GM03348 (cell line): ENCODE data around the gene MXRA5.
A peak's percentile ranks its signal among the peaks of the same experiment; 100 is the strongest.
"Not testable (repeated sequence)": the region's sequence is repeated elsewhere in the genome, so short reads cannot be mapped to it uniquely, and the experiment has no call there.

Source experiments
- DNase-seq: peaks from one replicate; pipeline ENCODE4 v3.0.0; 2012; ENCODE audit warnings: low spot score

MXRA5 gene, protein sequence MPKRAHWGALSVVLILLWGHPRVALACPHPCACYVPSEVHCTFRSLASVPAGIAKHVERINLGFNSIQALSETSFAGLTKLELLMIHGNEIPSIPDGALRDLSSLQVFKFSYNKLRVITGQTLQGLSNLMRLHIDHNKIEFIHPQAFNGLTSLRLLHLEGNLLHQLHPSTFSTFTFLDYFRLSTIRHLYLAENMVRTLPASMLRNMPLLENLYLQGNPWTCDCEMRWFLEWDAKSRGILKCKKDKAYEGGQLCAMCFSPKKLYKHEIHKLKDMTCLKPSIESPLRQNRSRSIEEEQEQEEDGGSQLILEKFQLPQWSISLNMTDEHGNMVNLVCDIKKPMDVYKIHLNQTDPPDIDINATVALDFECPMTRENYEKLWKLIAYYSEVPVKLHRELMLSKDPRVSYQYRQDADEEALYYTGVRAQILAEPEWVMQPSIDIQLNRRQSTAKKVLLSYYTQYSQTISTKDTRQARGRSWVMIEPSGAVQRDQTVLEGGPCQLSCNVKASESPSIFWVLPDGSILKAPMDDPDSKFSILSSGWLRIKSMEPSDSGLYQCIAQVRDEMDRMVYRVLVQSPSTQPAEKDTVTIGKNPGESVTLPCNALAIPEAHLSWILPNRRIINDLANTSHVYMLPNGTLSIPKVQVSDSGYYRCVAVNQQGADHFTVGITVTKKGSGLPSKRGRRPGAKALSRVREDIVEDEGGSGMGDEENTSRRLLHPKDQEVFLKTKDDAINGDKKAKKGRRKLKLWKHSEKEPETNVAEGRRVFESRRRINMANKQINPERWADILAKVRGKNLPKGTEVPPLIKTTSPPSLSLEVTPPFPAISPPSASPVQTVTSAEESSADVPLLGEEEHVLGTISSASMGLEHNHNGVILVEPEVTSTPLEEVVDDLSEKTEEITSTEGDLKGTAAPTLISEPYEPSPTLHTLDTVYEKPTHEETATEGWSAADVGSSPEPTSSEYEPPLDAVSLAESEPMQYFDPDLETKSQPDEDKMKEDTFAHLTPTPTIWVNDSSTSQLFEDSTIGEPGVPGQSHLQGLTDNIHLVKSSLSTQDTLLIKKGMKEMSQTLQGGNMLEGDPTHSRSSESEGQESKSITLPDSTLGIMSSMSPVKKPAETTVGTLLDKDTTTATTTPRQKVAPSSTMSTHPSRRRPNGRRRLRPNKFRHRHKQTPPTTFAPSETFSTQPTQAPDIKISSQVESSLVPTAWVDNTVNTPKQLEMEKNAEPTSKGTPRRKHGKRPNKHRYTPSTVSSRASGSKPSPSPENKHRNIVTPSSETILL (N-terminal part only)

DNA sequence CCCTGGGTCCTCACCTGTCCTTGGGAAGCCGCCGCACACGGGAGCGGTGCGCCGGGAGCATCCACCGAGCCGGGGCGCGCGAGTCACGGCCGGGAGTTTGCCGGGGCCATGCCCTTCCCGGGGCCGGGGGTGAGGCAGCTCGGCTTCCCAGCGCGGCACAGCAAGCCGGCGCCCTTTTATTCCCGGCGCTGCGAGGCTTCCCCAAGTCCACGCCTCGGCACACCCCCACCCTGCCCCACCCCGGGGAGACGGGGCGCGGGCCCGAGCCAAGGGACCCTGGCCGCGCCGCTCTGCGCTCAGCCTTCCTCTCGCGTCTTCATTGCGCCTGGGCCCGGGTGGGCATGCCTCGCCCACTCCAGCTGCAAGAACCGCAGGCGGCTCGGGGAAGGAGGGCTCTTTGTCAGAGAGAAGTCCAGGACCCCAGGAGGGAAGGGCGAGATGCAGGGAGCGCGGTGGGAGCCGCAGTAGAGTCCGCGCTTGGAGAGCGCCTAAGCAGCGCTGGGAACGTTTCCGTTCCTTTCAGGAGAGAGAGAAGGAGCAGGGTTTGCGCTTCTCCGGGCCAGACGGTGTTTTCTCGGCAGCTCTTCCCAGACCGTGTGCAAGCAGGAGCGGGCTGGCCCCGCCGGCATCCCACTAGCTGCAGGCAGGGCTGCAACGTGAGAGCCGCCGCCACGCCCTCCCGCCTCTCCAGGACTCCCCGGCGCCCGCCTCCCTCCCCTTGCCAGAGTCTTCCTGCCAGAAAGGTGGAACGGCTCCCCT is at the start of gene MXRA5:
MXRA5 (minus strand) TSS at position 152 of the 759 bp plus-strand sequence. CDS start 2,819 bp downstream, outside the sequence.
- peak; percentile 39 for DNase-seq

DNA sequence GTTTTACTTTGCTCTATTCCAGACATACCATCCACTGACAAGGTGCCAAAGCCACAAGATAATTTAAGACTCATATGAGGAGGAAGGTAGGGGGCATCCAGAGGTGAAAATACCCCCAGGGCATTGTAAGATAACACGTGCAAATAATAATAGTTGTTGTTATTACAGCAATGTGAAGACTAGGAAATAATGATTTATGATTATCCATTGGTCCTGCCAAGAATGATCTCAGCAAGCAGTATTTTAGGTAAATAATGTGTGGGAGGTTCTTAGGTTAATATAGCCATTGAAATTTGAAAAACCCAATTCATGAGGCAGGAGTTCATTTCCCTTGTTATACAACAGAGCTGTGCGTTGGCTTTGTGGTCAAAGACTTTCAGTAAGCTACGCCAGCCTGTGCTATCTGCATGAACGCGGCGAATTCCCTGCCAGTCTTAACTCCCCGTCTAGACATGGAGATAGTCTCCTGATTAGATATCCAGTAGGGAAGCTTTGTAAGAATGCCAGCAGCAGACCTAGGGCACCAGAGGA is 47.2 kb upstream of the MXRA5 start:
- DNase-seq: peak; percentile 5

DNA sequence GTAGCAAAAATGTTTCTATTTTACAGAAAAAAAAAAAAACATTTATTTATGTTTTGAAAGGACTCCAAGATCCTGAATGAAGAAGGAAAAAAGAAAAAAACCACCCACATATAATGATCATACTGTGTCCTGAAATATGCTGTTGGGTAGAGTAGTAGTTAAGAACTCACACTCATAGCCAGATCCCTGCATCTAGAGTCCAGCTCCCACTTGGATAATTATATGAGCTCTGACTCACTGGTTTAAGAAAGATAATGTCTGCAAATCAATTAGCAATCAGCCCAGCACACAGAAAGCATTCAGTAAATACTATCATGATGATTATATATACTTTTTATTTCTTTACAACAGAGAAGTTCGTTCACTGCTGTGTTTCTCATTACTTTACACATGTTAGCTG is 46.7 kb upstream of the MXRA5 start:
- DNase-seq: peak; percentile 9

DNA sequence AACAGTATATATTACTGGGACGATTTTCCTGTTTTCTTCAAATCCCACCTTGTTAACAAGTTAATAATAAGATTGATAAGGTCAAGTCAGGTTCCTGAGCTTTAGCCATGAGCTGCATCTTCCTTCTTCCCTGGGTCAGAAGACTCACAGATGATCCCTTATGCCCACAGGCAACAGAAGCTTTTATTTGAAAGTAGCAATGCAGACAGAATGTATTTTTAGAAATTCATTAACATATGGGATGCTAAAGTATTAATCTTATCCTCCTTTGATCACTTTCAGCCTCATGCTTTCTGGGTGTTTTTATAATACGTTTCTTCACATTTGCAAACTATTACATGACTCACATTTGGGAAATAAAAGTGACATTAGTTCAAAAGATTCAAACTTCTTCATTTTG is 42.0 kb upstream of the MXRA5 start:
- no peak for DNase-seq

DNA sequence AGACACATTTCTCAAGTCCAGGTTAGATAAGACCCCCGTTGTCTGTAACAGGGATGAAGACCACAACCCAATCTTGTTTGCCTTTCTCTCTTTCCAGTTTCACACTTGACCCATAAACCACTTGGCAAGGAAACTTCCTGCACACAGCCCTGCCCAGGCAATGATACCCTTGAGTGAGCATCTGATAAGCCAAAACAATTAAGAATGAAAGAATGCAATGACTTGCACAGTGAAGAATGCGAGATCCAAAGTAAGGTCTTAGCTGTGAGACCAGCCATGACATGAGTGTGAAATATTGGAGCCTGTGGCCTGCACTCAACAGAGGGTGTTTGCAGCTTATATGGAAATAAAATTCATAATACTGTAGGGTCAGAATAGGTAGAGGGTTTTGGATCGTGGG is 37.9 kb upstream of the MXRA5 start:
- DNase-seq: peak; percentile 11

DNA sequence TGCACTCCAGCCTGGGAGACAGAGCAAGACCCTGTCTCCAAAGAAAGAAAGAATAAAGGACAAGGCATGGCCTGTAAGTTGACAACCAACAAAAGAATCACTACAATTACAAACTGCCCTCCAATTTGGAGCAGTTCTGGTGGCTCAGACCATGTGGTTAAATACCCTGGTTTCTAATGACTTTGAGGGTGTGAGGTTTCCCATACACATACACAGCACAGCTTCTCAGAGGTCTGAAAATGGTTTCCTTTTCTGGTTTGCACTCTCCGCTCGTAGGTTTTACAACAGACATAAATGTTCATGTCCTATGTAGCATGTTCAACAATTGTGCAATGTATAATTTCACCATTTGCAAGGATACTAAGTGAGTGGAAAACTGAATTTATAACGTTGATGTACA is 34.2 kb upstream of the MXRA5 start:
- DNase-seq: no peak

DNA sequence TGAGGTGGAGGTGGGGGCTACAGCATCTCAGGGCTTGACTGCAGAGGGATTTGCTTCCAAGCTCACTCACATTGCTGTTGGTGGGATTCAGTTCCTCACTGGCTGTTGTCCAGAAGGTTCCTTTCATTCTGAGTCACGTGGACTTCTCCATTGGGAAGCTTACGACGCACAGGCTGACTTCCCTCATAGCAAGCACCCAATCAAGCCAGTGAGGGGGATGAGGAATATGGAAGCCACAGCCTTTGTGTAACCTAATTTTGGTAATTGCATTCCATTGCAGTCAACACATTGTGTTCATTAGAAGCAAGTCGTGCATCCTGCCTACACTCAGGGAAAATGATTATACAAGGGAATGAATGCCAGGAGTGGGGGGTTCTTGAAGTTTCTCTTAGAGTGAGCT is 32.7 kb upstream of the MXRA5 start:
- DNase-seq: no peak

DNA sequence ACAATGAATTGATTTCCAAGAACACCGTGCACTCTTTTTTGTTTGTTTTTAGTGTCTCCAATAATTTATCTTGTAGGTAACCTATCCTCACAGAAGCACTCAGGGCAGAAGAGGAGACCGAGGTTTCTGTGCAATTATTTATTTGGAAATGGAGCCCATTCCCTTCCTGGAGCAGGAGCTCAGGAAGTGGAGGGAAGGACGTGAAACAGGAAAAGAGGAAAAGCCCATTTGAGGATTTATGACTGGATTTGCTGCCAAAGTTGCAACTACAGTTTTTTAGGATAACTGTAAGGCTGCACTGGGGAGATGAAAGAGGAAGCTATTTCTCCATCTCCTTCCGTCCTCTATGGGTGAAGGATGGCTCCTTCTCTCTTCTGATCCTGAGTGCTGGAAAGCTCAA is 31.7 kb upstream of the MXRA5 start:
- no peak for DNase-seq

DNA sequence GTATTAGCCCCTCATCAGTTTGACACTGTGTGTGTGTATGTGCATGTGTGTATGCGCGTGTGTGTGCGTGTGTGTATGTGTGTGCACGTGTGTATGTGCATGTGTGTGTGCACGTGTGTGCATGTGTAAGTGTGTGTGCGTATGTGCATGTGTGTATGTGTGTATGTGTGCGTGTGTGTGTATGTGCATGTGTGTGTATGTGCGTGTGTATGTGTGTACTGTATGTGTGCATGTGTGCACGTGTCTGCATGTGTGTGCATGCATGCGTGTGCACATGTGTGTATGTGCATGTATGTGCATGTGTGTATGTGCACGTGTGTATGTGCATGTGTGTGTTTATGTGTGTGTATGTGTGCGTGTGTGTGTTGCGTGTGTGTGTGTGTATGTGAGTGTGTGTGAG is 31.1 kb upstream of the MXRA5 start:
- no peak for DNase-seq

DNA sequence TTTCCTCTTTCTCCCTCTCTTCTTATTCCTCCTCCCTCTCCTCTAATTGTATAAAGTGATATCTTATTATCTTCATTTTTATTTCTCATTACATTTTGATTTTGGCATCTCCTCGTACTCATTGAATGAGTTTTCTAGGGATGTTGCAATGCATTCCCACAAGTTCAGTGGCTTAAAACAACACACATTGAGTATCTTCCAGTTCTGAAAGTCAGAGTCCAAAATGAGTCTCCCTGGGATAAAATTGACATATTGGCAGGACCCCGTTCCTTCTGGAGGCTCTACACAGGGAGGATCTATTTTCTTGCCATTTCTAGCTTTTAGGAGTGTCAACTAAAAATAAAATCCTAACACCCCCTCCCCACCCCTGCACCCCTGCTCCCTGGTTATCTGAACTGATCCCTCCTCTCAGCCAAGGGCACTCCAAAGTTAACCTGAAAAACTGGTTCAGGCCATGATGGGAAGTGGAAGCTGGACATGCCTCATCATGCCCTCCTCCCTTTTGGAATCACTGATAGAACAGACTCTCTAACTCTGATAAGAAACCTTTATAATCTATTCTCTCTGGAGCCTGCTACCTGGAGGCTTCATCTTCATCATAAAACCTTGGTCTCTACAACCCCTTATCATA is 29.5 kb upstream of the MXRA5 start:
- DNase-seq: not testable (repeated sequence)

DNA sequence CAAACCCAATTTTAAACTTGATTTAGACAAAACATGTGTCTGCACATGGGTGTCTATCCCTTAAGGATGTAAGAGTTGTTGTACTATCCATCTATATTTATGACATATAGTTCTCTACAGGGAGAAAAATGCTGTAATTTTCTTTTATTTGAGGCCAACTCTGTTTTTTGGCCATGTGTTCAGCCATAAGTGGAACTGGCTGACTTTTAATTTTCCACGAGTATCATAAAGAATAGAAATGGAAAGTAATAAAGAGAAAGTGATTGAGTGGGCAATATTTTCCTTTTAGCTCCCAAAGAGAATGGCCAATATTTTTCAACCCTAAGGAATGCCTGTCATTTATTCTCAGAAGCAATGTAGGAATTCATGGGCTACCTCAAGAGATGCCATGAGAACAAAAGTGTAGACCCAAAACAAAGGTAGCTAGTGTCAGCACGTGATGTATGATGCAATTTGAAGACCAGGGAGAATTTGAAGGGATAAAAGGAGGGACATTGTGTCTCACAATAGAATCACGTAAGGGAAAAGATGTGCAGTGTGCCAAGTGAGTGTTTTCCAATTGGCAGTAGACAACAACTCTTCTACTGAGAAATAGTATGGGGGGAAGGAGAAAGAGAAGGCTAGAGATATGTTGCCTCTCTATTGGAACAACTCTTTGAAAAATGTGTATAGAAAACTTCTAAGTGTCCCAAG is 27.8 kb upstream of the MXRA5 start:
- no peak for DNase-seq

DNA sequence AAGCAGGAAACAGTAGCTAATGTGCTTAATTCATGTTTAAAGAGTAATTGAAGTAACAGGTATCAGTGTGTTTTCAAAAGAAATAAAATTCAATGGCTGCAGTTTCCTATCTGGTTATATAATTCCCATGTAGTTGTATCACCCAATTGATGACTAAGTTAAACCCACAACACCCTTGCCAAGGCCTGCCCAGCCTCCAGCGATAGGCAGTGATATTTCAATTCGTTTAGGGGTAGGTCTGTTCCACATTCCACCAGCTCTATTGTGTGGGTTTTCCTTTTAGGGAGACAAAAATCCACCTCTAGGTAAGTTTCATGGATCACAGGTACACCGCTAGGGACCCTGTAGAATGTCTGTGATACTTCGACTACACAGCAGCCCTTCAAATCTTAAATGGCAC is 24.7 kb upstream of the MXRA5 start:
- no peak for DNase-seq

DNA sequence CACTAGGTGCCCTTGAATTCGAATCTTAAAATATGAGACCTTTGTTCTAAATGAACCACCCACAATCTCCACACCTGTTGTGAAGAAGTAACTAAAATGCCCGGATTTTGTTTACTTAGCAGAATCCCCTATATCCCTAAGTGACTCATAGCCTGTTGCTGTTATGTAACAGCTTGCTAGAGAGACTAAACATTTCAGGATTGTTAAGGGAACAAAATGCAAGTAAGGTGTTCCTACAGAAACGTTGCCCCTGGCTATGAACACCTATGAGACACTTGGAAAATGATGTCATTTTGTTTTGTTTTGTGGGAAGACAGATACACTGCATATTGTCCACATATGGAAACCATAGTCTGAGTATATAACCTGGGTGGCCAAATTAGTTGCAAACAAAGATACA is 24.2 kb upstream of the MXRA5 start:
- DNase-seq: no peak

DNA sequence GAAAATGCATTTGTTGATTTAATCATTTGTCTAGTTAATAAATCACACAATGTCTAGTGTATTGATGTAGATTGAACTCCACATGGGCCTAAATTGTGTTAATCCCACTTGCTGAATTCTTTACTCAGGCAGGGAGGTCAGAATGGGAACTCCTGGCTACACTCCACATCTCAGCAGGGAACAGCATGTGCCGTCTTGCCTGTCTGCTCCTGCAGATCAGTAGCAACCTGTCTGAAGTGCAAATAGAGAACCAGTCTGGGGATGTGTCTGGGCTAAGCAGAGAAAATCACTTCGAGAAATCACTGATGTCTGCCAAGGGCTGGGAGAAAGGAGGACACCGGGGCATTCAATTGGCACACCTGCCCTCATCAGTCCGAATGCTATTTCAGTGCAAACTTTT is 16.5 kb upstream of the MXRA5 start:
- DNase-seq: no peak

DNA sequence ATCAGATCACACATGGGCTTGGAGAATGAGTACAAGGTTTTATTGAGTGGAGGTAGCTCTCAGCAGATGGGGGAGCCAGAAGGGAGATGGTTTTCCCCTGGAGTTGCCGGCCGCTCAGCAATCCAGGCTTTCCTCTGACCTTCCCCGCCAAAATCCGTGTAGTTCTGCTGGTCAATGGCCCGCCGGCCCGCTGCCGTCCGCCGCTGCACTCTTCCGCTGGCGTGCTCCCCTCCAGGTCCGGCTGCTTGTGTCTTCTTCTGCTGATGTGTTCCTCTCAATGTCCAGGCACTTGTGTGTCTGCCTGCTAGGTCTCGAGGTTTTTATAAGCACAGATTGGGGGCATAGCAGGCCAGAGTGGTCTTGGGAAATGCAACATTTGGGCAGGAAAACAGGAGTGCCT is 14.4 kb upstream of the MXRA5 start:
- no peak for DNase-seq

DNA sequence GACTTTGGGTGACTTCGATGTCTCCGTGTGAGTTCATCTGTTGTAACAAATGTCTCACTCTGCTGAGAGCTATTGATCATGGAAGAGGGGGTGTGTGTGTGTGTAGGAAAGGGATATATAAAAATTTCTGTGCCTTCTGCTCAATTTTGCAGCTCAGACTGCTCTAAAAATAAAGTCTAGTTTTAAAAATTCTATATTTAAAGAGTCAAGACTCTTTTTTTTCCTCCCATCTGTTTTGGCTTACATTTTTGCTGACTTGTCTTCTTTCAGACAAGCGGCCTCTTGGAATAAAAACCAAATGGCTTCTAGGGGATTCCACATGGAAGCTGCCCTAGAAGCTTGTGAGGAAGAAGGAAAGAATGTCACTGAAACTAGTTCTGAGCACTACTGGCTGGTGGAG is 6.3 kb upstream of the MXRA5 start:
- DNase-seq: not testable (repeated sequence)

DNA sequence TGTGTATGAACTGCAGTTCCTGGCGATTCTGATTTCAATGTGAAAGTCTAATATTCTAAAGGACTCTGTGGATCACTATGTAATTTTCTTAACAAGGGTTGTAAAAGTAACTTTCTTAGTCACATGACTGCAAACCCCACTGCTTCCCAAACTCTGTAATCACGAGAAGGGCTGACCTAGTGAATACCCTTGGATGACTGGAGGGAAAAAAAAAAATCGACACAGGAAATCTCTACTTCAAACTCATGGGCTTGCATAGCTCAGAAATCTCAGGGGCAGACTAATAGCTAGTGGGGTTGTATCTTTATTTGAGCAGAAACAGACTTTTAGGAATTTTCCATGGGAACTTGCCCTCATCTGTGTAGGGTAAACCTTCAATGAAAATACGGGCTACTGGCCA is 4.8 kb upstream of the MXRA5 start:
- no peak for DNase-seq

DNA sequence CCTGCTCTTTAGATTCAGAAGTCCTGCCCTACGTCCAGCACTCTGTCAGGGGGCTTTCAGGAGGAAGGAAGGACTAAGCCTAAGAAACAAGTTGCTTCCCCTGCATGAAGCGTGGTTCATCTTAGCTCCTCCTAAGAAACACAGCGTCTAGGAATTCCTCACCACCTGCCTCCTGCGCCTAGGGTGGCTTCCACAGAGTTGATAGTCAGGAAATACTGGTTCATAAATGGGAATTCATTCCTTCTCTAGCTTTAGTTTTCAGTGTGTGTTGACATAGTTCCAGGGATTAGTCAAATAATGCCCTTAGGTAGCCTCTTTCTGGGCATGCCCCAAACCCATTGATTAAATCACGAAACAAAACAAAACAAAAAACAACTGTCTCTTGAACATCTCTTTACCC is 1.7 kb upstream of the MXRA5 start:
- DNase-seq: no peak

DNA sequence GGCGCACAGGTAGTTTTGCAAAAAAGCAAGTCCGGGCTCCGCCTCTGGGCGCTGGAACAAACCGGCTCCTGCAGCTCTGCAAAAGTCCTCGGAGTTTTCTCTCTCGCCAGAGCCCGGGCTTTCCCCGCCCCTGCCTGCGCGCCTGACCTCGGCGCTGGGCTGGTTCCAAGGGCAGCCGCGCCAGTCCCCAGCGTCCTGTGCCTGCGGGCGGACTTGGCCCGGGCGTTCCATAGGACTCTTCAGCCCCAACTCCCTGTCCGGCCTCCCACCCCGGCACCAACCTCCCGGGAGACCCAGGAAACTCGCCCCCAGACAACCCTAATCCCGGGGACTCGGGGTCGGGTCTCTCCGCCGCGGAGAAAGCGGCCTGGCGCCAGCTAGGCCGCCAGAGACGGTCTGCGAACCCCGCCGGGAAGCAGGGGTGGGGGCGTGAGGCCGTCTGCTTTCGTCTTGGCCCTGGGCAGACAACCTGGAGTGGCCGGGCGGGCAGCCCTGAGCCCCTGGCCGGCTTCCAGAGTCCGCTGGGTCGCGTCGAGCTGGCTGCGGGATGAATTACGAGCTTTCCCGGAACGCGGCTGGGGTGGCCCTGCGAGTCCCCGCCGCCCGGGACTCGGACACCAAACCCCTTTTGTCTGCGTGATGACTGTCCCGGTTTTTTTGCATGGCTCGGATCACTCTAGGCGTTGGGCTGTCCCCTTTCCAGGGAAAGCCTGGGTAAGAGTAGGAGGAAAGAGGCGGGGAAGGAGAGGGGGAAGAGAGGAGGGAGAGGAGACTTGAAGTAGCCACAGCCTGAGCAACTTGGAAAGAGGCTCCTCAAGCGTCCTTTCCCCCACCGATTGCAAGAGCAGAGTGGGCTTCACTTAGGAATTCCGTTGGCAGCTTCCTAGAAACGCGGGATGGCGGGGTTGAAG is 916 bp downstream of the MXRA5 start:
- DNase-seq: peak; percentile 44
